ENCODE measurements around the gene DDRGK1.
A peak's percentile ranks its signal among the peaks of the same experiment; 100 is the strongest.
"Not testable (repeated sequence)": the region's sequence is repeated elsewhere in the genome, so short reads cannot be mapped to it uniquely, and the experiment has no call there.

The DDRGK1 gene

GRCh38 chr20:3210346-3210745 lies 5.9 kb upstream of the DDRGK1 start:
- no peak for DNase-seq

DNA sequence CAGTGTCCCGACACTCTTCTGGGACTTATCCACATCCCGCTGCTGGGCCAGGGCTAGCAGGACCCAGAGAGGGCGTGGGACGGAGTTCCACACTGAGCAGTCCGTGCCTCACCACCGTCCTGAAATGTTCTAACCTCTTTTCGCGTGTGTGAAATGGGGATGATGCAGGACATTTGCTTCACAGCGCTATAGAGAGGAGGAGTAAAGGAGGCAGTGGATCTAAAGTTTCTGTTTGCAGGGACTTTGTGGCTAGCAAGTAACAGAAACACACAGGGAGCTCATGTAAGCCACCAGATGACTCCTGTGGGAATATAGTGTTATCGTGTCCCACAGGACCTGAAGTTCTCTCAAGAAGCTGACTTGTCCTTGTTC lies 5.5 kb upstream of the DDRGK1 start:
- DNase-seq: no peak

GRCh38 chr20:3209257-3209945 lies 4.9 kb upstream of the DDRGK1 start, which contains the start of gene ITPA:
TSS of gene ITPA (plus strand) at chr20:3209498. CDS start at chr20:3209552, 54 bp downstream.
- DNase-seq: peak in 2 of 4 experiments; percentile 16 to 46

DNA sequence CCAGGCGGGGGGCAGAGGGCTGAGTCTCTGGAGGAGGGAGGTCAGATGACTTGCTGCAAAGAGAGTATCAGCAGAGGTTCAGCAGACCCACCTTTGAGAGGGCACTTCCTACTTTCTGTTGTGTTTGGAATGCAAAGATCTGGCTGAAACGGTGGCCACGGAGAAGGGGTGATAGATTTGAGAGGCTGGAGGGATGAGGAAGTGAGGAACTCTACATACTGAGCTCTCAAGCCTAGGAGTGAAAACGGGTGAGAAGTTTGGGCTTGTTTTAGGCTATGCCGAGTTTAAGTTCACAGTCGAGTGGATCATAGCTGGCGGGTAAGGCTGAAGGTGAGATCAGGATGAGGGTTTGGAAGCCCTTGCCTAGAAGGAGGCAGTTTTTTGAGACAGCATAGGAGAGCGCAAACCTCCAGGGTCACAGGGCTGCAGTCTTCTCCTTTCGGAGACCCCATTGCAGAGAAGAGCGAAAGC lies 4.3 kb upstream of the DDRGK1 start:
- no peak for DNase-seq

- DNase-seq: no peak
Observed at GRCh38 chr20:3203315-3204123, 963 bp downstream of the DDRGK1 start.

GRCh38 chr20:3202965-3203314 lies 1.5 kb downstream of the DDRGK1 start:
- DNase-seq: no peak

GRCh38 chr20:3199976-3200755 lies 4.3 kb downstream of the DDRGK1 start:
- no peak for DNase-seq

DNA sequence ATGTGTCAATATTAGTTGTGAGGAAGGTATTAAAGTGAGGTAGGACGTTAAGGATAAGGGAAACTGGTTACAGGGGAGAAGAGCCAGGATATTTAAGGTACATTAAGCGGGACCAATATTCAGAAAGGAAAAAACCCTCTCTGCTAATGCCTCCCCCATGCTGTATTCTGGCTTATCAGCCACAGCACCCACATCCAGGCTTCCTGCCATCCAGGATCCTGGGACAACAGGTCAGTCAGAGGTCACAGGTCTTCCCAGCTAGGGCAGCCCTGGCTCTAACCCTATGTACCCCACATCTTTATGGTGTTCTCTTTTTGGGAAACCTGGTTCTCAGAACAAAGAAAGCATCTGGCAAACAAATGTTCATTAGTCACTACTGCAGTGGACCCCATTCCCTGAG lies 5.3 kb downstream of the DDRGK1 start:
- DNase-seq: no peak

DNA sequence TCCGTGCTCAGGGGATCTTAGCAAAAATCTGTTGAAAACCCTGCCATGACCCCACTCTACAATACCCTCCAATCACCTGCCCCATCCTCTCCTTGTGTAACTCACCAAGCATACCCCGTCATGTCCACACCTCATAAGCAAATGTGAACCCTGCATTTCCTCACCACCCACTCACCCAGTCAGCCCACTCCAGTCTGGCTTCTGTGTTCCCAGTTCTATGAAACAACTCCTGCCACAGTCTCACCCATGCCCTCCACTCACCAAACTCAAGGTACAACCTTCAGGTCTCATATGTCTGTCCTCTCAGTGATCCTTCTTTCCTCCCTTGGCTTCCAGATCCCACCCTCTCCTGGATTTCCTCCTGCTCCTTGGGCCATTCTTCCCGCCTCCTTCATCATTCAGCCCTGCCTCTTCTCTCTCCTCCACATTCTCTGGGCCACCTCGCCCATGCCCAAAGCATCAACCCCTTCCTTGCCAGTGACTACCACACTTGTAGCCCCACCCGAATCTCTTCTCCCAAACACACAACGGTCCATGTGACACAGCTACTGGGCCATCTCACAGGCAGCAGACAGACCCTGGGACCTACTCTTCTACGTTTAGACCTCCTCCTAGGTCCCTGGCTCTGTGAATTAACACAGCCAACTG lies 8.8 kb downstream of the DDRGK1 start:
- no peak for DNase-seq

DNA sequence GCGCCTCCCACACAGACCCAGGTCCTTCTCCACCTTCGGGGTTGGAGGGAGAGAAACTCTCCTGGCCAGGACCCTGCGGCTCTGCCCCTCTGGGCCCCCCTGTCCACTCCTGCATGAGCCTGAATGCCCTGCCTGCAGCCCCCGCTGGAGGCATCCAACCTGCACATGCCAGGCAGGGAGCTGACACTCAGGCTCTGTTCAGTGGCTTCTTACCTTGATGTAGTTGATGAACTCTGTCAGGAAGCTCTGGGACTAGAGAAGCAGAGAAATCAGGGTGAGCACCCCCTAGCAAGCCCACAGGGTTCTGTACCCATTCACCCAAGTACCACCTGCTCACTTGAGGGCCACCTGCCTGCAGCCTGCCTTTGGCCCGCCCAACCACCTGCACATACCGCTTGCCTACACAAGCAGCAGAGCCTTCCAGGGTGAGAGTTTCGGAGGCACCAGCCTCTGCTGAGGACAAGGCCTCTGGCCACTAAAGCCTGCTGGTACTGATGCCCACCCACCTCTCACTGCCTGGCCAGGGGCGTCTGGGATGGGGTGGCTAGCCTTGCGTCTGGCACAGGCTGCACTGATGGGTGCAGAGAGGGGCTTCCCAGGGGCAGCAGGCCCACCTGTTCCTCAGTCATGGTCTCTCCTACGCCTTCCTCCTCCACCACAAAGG lies 9.7 kb downstream of the DDRGK1 start:
- no peak for DNase-seq

DNA sequence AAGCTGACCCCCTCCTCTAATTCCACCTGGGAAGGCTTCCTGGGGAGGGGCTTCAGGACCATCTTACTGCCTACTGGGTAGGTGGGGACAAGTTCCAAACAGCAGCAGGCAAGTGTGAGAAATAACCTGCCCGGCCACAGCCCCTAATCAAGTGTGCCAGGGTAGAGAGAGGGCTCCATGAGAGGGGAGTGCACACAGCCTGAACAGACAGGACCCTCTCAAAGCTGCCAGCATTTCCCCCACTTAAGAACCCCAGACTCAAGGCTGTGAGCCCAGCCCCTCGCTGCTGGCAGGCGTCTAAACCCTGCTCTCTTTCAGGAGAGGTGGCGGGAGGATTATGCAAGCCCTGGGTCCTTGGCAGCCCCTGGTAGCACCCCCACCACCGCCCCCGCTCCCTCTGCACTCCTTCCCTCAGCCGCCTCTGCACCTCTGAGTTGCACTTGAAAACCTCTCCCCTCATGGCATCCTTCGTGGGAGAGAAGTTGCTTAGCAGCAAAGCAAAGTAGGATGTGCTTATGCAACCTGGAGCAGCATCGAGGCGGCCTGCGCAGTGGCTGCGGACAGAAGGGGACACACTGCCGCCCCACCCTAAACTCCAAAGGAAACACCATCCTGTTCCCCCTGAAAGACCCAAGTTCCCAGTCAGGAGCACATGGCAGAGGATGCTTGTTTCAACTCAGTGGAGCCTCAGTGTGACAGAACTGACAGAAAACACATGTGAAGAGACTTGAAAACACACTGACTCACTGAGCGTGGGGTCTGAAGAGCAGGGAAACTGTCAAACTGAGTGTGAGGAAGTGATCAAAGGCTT lies 10.5 kb downstream of the DDRGK1 start:
- no peak for DNase-seq

GRCh38 chr20:3192226-3193015 lies 12.1 kb downstream of the DDRGK1 start:
- DNase-seq: no peak

DNA sequence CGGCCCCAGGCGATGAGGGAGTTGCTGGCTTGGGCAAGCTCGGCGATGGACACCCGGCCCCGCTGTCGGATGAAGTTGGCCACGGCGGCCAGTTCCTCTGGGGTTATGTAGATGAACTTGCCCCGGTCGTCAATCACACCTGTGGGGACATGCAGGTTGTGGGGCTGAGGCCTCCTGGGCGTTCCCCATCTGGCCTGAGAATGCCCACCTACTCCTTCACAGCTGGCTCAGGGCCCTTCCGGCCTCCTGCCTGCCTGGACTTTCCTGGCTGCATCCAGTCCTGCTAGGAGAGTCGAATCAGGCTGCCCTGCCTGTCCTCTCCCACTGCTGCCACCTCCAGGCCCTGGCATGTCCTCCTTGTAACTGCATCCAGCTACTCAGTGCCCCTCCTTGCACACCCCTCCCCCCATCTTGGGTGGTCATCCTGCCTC lies 13.8 kb downstream of the DDRGK1 start:
- DNase-seq: no peak

DNA sequence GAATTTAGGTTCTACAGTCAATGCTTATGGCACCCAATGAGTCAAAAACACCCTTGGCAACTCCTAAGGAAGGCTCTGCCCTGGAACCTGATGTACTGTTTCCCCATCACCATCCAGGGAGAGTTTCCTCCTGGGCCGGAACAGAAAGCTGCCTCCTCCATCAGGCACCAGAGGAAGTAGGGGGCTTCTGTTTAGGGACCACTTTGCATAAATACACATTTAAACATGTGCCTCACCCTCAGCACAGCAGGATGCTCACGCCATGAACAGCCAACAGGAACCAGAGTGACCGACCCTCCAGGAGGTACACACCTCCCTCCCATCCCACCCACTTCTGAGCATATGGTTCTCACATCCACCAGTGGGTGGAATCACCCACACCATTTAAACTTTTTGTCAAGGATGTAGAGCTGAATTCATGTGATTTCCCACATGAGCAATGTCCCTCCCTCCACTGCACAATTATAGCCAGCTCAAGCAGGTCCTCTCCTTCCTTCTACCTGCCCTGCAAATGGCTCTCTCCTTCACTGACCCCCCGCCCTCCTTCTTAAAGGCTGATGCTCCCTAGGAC lies 14.8 kb downstream of the DDRGK1 start:
- no peak for DNase-seq

- DNase-seq: no peak
Observed at GRCh38 chr20:3188823-3189413, 15.6 kb downstream of the DDRGK1 start.

- not testable (repeated sequence) for DNase-seq
Observed at GRCh38 chr20:3187861-3188260, 16.6 kb downstream of the DDRGK1 start.

- DNase-seq: no peak
Observed at GRCh38 chr20:3183896-3184612, 20.4 kb downstream of the DDRGK1 start.

- DNase-seq: not testable (repeated sequence)
Observed at GRCh38 chr20:3182429-3182828, 22.1 kb downstream of the DDRGK1 start.

- DNase-seq: no peak
Observed at GRCh38 chr20:3181270-3181669, 23.2 kb downstream of the DDRGK1 start.
